ENCODE measurements around the gene STT3A.

DNA sequence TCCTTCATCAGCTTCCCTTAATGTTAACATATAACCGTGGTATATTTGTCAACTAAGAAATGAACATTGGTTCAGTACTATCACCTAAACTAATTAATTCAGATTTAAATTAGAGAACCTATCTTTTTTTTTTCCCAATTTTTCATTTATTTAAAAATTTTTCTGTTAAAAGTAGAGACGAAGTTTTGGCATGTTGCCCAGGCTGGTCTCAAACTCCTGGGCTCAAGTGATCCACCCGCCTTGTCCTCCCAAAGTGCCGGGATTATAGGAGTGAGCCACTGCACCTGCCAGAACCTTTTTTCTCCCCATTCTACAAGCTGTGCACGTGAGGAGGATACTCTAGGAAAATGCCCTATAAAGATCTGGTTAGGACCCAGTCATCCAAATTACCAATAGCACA, 19.7 kb upstream of the STT3A start:
- TF ChIP-seq, protein P1, sequence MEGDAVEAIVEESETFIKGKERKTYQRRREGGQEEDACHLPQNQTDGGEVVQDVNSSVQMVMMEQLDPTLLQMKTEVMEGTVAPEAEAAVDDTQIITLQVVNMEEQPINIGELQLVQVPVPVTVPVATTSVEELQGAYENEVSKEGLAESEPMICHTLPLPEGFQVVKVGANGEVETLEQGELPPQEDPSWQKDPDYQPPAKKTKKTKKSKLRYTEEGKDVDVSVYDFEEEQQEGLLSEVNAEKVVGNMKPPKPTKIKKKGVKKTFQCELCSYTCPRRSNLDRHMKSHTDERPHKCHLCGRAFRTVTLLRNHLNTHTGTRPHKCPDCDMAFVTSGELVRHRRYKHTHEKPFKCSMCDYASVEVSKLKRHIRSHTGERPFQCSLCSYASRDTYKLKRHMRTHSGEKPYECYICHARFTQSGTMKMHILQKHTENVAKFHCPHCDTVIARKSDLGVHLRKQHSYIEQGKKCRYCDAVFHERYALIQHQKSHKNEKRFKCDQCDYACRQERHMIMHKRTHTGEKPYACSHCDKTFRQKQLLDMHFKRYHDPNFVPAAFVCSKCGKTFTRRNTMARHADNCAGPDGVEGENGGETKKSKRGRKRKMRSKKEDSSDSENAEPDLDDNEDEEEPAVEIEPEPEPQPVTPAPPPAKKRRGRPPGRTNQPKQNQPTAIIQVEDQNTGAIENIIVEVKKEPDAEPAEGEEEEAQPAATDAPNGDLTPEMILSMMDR (IDR thresholded peaks at IDR 0.05; ENCODE audit: low read depth, low read length): no peak
- no peak for TF ChIP-seq EZH2phosphoT487 (IDR thresholded peaks at IDR 0.05; ENCODE audit: low read depth)
